ENCODE measurements around the gene NTN4.
"Not testable (repeated sequence)": the region's sequence is repeated elsewhere in the genome, so short reads cannot be mapped to it uniquely, and the experiment has no call there.

The NTN4 gene

DNA sequence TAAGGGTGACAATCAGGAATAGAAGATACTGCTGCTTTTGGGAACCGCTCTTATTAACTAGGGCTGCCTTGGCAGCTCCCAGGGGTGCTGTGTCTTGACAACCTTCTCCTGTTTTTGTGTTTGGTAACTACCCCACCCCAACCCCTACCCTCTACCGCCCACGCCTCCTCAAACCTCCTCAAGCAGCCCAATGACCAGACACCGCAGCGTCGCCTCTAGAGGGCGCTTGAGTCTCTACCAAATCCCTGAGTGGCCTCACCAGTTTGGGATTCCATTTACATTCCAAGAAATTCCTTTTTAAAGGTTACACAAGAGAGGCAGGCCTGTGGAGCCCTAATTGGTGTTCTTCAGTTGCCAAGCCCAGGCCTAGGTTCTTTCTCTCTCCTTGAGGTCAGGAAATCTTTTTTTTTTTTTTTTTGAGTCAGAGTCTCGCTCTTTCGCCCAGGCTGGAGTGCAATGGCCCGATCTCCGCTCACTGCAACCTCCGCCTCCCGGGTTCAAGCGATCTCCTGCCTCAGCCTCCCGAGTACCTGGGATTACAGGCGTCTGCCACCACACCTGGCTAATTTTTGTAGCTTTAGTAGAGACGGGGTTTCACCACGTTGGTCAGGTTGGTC, 166.9 kb downstream of the NTN4 start:
- TF ChIP-seq, protein P1, sequence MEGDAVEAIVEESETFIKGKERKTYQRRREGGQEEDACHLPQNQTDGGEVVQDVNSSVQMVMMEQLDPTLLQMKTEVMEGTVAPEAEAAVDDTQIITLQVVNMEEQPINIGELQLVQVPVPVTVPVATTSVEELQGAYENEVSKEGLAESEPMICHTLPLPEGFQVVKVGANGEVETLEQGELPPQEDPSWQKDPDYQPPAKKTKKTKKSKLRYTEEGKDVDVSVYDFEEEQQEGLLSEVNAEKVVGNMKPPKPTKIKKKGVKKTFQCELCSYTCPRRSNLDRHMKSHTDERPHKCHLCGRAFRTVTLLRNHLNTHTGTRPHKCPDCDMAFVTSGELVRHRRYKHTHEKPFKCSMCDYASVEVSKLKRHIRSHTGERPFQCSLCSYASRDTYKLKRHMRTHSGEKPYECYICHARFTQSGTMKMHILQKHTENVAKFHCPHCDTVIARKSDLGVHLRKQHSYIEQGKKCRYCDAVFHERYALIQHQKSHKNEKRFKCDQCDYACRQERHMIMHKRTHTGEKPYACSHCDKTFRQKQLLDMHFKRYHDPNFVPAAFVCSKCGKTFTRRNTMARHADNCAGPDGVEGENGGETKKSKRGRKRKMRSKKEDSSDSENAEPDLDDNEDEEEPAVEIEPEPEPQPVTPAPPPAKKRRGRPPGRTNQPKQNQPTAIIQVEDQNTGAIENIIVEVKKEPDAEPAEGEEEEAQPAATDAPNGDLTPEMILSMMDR (conservative IDR thresholded peaks at IDR 0.05; ENCODE audit: control insufficient read depth, insufficient read depth, low read depth, low read length) = peak; percentile 79
- DNase-seq (ENCODE audit: low read depth) = peak; percentile 85
- no peak overlapping the region for H3K4me3 ChIP-seq (ENCODE audit: control insufficient read depth, low read depth, low read length)

DNA sequence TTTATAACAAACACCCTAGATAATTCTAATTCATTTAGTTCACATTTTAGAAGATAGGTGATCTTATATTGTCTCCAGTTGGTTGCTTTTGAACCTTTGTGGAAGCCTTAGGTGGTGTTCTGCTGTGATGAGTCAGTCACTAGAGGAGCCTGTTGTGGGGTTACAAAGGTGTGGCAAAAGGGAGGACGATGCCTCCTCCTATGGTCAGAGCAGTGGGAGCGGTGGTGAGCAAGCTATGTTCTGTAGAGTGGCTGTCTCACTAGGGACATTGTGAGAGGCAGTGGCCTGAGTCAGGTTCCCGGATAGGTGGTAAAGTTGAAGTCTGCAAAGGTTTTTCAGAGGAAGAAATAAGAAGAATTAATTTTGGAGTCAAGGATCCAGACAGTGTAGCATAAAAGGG, 167.7 kb downstream of the NTN4 start:
- H3K4me3 ChIP-seq (ENCODE audit: control insufficient read depth, low read depth, low read length) = no peak overlapping the region
- DNase-seq (ENCODE audit: low read depth) = no peak
- TF ChIP-seq, protein P1 (conservative IDR thresholded peaks at IDR 0.05; ENCODE audit: control insufficient read depth, insufficient read depth, low read depth, low read length) = no peak

DNA sequence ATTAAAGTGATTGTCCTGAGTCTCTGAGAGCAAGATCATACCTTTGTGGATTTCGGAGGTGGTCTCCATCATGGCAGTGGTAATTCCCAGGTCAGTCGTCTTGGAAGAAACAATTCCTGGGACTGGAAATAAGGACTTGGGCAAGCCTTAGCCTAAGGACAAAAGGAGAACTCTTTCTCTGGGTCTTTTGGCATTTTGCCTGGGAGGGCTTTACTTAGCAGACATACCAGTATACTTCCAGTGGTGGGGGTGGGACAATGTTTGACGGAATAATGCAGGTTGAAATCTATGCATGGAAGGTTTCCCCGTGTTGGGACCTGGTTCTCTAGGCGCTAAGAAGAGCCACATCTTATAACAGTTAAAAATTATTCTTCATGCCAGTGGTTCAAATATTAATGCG, 168.8 kb downstream of the NTN4 start:
- TF ChIP-seq, protein P1 (conservative IDR thresholded peaks at IDR 0.05; ENCODE audit: control insufficient read depth, insufficient read depth, low read depth, low read length) = no peak
- no peak overlapping the region for H3K4me3 ChIP-seq (ENCODE audit: control insufficient read depth, low read depth, low read length)
- DNase-seq (ENCODE audit: low read depth) = no peak

DNA sequence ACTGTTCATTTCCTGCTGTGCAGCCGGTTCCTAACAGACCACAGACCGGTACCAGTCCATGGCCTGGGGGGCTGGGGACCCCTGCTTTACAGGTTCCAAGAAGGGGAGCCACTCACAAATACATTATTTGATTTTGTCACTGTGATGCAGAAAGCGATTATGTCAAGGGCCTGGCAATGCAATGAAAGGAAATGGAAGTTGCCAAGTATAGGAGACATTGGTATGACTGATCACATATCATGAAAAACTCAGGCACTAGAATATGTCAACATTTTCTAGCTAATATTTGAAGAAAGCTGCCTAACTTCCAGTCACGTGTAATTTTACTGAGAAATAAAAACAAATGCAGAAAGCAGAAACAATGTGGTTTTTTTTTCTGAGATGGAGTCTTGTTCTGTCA, 170.4 kb downstream of the NTN4 start:
- TF ChIP-seq, protein P1 (conservative IDR thresholded peaks at IDR 0.05; ENCODE audit: control insufficient read depth, insufficient read depth, low read depth, low read length) = no peak
- DNase-seq (ENCODE audit: low read depth) = no peak
- no peak overlapping the region for H3K4me3 ChIP-seq (ENCODE audit: control insufficient read depth, low read depth, low read length)

DNA sequence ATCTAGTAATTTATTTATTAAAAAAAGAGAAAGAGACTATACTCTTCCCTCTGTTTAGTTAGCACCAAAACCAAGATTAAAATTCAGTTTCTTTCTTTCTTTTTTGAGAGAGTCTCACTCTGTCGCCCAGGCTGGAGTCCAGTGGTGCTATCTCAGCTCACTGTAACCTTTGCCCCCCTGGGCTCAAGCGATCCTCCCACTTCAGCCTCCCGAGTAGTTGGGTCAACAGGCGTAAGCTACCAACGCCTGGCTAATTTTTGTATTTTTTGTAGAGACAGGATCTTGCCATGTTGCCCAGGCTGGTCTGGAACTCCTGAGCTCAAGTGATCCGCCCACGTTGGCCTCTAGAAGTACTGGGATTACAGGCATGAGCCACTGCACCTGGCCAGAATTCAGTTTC, 174.1 kb downstream of the NTN4 start:
- not testable (repeated sequence) for DNase-seq (ENCODE audit: low read depth); H3K4me3 ChIP-seq (ENCODE audit: control insufficient read depth, low read depth, low read length)

DNA sequence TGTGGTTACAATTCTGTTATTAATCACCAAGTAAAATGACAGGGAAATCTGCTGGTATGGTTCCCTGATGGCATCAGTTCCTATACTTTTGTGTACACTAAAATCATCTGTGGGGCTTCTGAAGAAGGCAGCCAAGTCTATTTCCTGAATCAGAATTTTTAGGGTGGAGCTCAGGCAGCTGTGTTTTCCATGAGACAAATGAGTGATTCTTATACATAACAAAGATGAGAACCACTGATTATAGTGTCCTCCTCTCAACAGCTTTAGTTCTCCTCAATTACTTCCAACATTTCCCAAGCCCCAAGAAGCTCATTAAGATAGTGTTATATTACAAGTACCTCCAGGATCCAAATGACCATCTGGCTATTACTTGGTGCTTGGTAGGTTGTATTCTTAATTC, 174.8 kb downstream of the NTN4 start:
- no peak overlapping the region for H3K4me3 ChIP-seq (ENCODE audit: control insufficient read depth, low read depth, low read length)
- TF ChIP-seq, protein P1 (conservative IDR thresholded peaks at IDR 0.05; ENCODE audit: control insufficient read depth, insufficient read depth, low read depth, low read length) = no peak
- no peak for DNase-seq (ENCODE audit: low read depth)

DNA sequence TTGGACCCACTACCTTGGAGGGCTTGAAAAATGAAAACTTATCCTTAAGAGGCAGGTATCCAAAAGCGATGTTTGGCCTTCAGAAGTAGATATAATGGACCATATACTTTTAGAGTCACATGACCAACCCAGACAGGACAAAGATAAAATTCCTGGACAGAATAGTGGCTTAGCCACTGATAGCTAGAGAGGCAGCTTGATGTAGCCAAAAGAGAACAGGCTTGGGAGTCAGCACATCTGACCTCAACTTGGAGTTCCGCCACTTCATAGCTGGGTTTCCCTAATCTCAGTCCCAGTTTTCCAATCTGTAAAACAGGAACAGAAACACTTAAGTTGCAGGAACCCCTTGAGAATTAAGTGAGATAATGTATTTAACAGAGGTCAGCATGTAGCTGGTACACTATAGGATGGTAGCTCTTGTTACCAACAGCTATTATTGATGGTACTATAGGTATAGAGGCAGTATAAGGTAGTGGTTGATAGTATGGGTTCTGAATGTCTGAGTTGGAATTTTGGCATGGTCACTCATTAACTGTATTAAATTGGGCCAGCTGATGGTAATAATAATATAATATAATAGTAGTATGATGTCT, 176.1 kb downstream of the NTN4 start:
- no peak overlapping the region for H3K4me3 ChIP-seq (ENCODE audit: control insufficient read depth, low read depth, low read length)
- DNase-seq (ENCODE audit: low read depth) = no peak
- TF ChIP-seq, protein P1 (conservative IDR thresholded peaks at IDR 0.05; ENCODE audit: control insufficient read depth, insufficient read depth, low read depth, low read length) = no peak
